BLaER1 treated with 17β-estradiol and CSF1 and Interleukin-3, amounts not matched to agents 10 nM and 100 nM (cell line): ENCODE data around the gene OR51I2.

ENCODE experiments used
- H3K27ac ChIP-seq, 11 experiments: shearing (Covaris generic); formaldehyde crosslinking; 2 replicates each; pipeline ENCODE4 v1.8.1; 2022
- H3K27me3 ChIP-seq, 11 experiments: shearing (Covaris generic); formaldehyde crosslinking; 2 replicates each; pipeline ENCODE4 v1.8.1; 2022
- H3K36me3 ChIP-seq, 11 experiments: shearing (Covaris generic); formaldehyde crosslinking; 2 replicates each; pipeline ENCODE4 v1.8.1; 2022
- H3K4me1 ChIP-seq, 10 experiments: shearing (Covaris generic); formaldehyde crosslinking; 2 replicates each; pipeline ENCODE4 v1.8.1; 2022
- H3K4me2 ChIP-seq, 11 experiments: shearing (Covaris generic); formaldehyde crosslinking; 2 replicates each; pipeline ENCODE4 v1.8.1; 2022
- H3K4me3 ChIP-seq, 10 experiments: shearing (Covaris generic); formaldehyde crosslinking; 2 replicates each; pipeline ENCODE4 v1.8.1; 2022
- H3K9ac ChIP-seq, 11 experiments: shearing (Covaris generic); formaldehyde crosslinking; 2 replicates each; pipeline ENCODE4 v1.8.1; 2022
- H3K9me3 ChIP-seq, 11 experiments: shearing (Covaris generic); formaldehyde crosslinking; replicated peaks in 1 of 11; 2 replicates each; pipeline ENCODE4 v1.8.1; 2022
- H4K20me1 ChIP-seq, 11 experiments: shearing (Covaris generic); formaldehyde crosslinking; 2 replicates each; pipeline ENCODE4 v1.8.1; 2022
- Cebpa-rat ChIP-seq, 11 experiments: shearing (Covaris generic); IDR thresholded peaks; 2 replicates each; pipeline ENCODE4 v1.8.1; 2022

The OR51I2 gene

DNA sequence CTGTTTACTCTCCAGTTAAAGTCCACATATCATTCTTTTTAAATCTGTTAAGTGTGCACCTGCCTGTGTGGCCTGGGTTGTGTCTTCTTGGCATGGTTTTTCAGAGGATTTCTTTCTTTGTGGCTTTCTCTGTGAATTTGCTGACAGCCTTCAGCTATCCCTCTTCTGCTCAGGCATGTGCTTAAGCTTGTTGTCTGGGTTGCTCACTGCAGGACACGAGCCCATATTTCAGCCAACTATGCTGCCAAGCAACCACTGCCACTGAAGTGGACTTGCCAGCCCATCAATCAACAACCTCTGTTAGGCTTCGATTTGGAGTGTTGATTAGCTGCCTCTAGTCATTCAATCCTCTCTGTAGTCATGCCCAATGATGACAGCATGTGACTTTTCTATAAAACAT, 18.4 kb downstream of the OR51I2 start:
- Histone ChIP-seq H3K9me3 (no peaks in the 10 kb centered on the region), H3K4me1 (peaks cover 0 to 13% (median 3%) of the 10 kb centered on the region in 10 experiments; a peak in 8 of 20 replicates), H4K20me1 (no peaks in the 10 kb centered on the region), H3K4me3 (no peak overlapping the region), H3K27ac (no peak overlapping the region), H3K4me2 (no peak overlapping the region), H3K9ac (no peak overlapping the region), H3K36me3 (no peaks in the 10 kb centered on the region), H3K27me3 (no peaks in the 10 kb centered on the region)
- no peak for TF ChIP-seq Cebpa-rat (IDR thresholded peaks at IDR 0.05)

DNA sequence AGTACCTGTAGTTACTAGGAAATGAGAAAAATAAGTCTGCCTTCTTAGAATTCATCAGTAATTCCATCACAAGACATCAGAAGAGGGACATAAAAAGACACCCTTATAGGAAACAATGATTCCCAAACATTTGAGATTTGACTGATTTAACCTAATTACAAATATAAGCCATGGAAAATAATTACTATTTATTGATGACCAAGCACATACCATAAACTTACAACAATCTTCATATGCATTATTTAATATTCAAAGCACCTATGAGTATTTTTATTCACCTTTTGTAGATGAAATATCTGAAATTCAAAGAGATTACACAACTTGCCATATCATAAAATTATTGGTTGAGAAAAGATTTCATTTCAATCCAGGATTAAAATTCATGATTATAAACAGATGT, 24.8 kb downstream of the OR51I2 start:
- no peak overlapping the region for H3K4me2 ChIP-seq
- no peak overlapping the region for H3K9ac ChIP-seq
- no peaks in the 10 kb centered on the region for H3K36me3 ChIP-seq
- no peak overlapping the region for H3K4me3 ChIP-seq
- TF ChIP-seq Cebpa-rat (IDR thresholded peaks at IDR 0.05) = no peak
- no peak overlapping the region for H3K27ac ChIP-seq
- no peaks in the 10 kb centered on the region for H3K27me3 ChIP-seq
- H3K9me3 ChIP-seq = no peaks in the 10 kb centered on the region
- peaks cover 0 to 9% (median 2%) of the 10 kb centered on the region in 10 experiments; a peak in 8 of 20 replicates for H3K4me1 ChIP-seq
- H4K20me1 ChIP-seq = no peaks in the 10 kb centered on the region

DNA sequence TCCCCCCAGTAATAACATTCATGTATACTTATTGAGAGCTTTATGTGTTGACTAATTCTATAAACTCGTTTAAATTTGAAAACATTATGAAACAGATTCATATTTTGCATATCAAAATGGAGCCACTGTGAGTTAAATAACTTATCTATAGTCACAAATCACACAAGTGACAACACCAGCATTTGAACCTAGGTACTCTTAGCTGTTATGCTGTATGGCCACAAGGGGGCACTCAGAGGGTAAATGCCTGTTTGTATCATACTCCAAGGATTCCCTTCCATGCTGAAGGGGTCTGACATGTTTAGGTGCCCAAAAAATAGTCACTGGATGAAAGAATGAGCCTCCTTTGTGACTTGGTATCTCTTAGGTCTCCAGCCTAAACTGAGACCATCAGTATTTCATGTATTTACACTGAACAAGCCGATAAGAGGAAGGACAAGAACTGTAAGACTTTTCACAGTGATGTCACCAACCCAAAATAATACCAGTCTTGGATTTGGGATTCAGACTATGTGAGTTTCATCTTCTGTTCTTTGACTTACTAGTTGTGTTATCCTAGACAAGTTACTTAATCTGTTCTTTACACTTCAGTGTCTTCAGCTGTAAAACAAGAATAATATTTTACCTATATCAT, 27.2 kb downstream of the OR51I2 start:
- Histone ChIP-seq H3K9ac (no peak overlapping the region), H3K4me1 (no peaks in the 10 kb centered on the region), H3K27me3 (no peaks in the 10 kb centered on the region), H3K36me3 (no peaks in the 10 kb centered on the region), H3K4me2 (no peak overlapping the region), H3K9me3 (no peaks in the 10 kb centered on the region), H3K4me3 (no peak overlapping the region), H4K20me1 (no peaks in the 10 kb centered on the region), H3K27ac (no peak overlapping the region)
- no peak for TF ChIP-seq Cebpa-rat (IDR thresholded peaks at IDR 0.05)

DNA sequence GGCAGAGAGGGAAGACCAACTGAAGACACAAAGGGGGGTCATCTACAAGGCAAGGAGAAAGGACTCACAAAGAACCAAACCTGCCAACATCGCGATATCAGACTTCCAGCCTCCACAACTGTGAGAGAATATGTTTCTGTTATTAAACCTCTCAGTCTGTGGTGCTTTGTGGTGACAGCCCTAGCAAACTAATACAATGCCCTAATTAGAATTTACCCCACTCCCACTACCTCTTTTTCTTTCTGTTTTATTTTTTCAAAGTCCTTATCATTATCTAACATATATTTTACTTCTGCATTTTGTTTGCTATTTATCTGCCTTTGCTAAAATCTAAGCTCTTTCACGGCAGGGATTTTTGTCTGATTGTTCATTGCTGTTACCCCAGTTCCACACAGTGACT, 36.9 kb downstream of the OR51I2 start:
- H4K20me1 ChIP-seq = no peaks in the 10 kb centered on the region
- H3K27me3 ChIP-seq = no peaks in the 10 kb centered on the region
- no peak for TF ChIP-seq Cebpa-rat (IDR thresholded peaks at IDR 0.05)
- H3K27ac ChIP-seq = no peak overlapping the region
- H3K9ac ChIP-seq = no peak overlapping the region
- no peak overlapping the region for H3K4me3 ChIP-seq
- no peaks in the 10 kb centered on the region for H3K36me3 ChIP-seq
- H3K9me3 ChIP-seq = no peaks in the 10 kb centered on the region
- H3K4me1 ChIP-seq = no peaks in the 10 kb centered on the region
- H3K4me2 ChIP-seq = no peak overlapping the region

DNA sequence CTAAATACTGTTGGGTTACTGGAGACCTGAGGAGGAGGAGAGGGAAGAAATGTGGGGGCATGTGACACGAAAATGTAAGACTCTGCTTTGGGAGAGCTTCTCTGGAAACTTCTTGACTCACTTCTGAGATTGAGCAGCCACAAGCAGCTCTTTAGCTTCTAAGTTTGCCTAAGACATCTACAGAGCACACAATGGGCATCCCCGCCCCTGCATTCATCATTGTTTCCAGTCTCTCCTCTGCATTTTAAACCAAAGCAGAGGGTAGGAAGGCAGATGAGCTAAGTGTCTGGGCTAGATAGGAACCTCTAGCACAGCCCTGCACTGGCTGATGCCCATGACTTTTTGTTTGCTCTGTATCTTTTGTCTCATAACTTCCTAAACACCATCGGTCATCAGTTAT, 37.3 kb downstream of the OR51I2 start:
- Histone ChIP-seq H3K9me3 (no peaks in the 10 kb centered on the region), H3K27ac (no peak overlapping the region), H3K27me3 (no peaks in the 10 kb centered on the region), H3K4me1 (no peaks in the 10 kb centered on the region), H3K4me2 (no peak overlapping the region), H3K9ac (no peak overlapping the region), H3K36me3 (no peaks in the 10 kb centered on the region), H4K20me1 (no peaks in the 10 kb centered on the region), H3K4me3 (no peak overlapping the region)
- no peak for TF ChIP-seq Cebpa-rat (IDR thresholded peaks at IDR 0.05)

DNA sequence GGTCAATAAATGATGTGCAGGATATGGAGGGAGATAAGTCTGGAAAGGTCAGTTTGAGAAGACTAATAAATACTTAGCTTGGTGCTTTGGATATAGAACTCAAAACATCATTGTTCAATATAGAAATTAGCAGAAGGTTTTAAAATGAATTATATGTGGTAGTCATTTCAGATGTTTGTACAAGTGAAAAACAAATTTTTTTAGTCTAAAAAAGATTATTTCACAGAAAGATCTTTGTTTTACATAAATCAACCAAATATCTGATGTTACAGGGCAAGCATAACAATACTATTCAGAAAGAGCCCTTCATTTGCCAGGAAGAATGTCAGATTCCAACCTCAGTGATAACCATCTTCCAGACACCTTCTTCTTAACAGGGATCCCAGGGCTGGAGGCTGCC, 39.3 kb downstream of the OR51I2 start, which contains the start of gene OR52D1:
TSS of gene OR52D1 (plus strand) at position 301 of the 400 bp plus-strand sequence. CDS start at position 323, 22 bp downstream.
- no peaks in the 10 kb centered on the region for H3K9me3 ChIP-seq
- TF ChIP-seq Cebpa-rat (IDR thresholded peaks at IDR 0.05) = no peak
- no peaks in the 10 kb centered on the region for H3K27me3 ChIP-seq
- H3K36me3 ChIP-seq = no peaks in the 10 kb centered on the region
- no peak within 1 kb of the TSS for H3K27ac ChIP-seq
- H3K4me1 ChIP-seq = no peaks in the 10 kb centered on the region
- H4K20me1 ChIP-seq = no peaks in the 10 kb centered on the region
- no peak within 1 kb of the TSS for H3K4me3 ChIP-seq
- no peak within 1 kb of the TSS for H3K4me2 ChIP-seq
- no peak within 1 kb of the TSS for H3K9ac ChIP-seq

DNA sequence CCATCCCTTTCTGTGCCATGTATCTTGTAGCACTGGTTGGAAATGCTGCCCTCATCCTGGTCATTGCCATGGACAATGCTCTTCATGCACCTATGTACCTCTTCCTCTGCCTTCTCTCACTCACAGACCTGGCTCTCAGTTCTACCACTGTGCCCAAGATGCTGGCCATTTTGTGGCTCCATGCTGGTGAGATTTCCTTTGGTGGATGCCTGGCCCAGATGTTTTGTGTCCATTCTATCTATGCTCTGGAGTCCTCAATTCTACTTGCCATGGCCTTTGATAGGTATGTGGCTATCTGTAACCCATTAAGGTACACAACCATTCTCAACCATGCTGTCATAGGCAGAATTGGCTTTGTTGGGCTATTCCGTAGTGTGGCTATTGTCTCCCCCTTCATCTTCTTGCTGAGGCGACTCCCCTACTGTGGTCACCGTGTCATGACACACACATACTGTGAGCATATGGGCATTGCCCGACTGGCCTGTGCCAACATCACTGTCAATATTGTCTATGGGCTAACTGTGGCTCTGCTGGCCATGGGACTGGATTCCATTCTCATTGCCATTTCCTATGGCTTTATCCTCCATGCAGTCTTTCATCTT, 39.8 kb downstream of the OR51I2 start:
- Histone ChIP-seq H3K4me1 (no peaks in the 10 kb centered on the region), H3K27me3 (no peaks in the 10 kb centered on the region), H3K27ac (no peak overlapping the region), H3K36me3 (no peaks in the 10 kb centered on the region), H3K4me3 (no peak overlapping the region), H3K9ac (no peak overlapping the region), H3K9me3 (no peaks in the 10 kb centered on the region), H4K20me1 (no peaks in the 10 kb centered on the region), H3K4me2 (no peak overlapping the region)
- TF ChIP-seq Cebpa-rat (IDR thresholded peaks at IDR 0.05) = no peak

DNA sequence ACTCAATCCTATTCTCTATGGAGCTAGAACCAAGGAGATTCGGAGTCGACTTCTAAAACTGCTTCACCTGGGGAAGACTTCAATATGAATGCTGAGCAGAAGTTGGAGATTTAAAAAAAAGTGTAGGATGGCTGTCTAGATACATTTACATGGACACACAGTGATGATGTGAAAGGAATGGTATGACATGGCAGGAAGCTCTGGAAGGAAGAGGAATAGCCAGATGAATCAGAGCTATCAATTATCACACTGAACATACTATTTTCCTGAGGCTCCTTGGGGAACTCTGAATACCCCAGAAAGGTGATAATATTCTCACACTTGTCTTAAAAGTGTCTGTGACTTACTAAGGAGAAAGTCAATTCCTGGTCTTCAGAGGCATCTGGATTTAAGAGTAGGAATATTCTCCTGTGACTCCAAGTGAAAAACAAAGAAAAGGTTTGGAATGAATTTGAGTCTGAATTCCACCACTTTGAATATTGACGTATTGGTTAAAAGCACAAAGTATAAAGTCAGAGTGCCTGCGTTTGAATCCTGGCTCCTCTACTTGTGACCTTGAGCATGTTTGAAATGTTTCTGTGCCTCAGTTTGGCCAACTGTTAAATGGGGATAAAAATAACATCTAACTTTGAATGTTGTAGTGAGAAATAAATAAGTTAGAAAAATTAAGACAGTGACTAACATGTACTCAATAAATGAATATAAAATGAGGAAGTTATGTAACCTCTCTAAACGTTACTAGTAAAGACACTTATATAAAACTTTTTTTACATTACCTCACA, 40.6 kb downstream of the OR51I2 start:
- H3K27ac ChIP-seq = no peak overlapping the region
- H3K4me2 ChIP-seq = no peak overlapping the region
- H3K4me3 ChIP-seq = no peak overlapping the region
- no peaks in the 10 kb centered on the region for H3K4me1 ChIP-seq
- no peaks in the 10 kb centered on the region for H3K27me3 ChIP-seq
- TF ChIP-seq Cebpa-rat (IDR thresholded peaks at IDR 0.05) = no peak
- H3K9ac ChIP-seq = no peak overlapping the region
- no peaks in the 10 kb centered on the region for H3K9me3 ChIP-seq
- H3K36me3 ChIP-seq = no peaks in the 10 kb centered on the region
- H4K20me1 ChIP-seq = no peaks in the 10 kb centered on the region

DNA sequence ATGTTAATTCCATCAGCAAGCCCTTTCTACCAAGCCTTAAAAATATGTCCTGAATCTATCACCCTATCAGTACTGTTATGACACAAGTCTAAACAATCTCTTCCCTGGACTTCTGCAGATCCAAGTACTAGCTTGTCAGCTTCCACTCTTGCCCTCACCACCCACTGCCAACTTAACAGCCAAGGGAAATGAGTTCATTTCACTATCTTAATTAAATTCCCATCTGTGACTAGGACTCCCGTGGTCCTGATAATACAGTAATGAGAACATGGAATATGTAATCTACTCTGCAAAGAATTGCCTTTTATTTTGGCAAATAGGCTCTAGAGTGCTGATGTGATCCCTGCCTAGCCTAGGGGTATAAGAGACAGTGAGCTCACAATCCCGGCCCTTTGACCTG, 50.5 kb downstream of the OR51I2 start:
- TF ChIP-seq Cebpa-rat (IDR thresholded peaks at IDR 0.05) = no peak
- H3K27me3 ChIP-seq = no peaks in the 10 kb centered on the region
- H3K4me2 ChIP-seq = no peak overlapping the region
- H3K9me3 ChIP-seq = no peaks in the 10 kb centered on the region
- no peaks in the 10 kb centered on the region for H3K4me1 ChIP-seq
- H4K20me1 ChIP-seq = no peaks in the 10 kb centered on the region
- no peak overlapping the region for H3K9ac ChIP-seq
- H3K36me3 ChIP-seq = no peaks in the 10 kb centered on the region
- H3K4me3 ChIP-seq = no peak overlapping the region
- no peak overlapping the region for H3K27ac ChIP-seq
